ENCODE data around the gene TFIP11.

TFIP11 gene

DNA sequence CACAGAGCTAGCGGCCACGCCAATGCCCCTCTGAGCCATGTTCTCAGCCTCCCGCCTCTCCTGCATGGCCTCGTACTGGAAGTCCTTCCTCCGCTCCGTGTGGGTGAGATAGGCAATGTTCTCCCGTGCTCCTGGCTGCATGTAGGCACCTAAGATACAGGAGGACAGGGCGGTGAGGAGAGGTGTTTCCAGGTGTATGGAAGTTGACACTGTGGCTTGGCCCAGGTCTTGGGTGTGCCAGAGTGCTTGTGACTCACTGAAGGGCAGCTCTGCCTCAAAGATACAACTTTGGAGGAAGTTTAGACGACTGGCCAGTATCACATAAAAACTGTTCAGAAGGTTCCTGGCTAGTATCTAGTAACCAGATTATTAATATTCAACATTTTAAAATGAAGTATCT, 20.1 kb downstream of the TFIP11 start:
- TF ChIP-seq CTCF (IDR thresholded peaks at IDR 0.05; ENCODE audit: low read depth, low read length): no peak

DNA sequence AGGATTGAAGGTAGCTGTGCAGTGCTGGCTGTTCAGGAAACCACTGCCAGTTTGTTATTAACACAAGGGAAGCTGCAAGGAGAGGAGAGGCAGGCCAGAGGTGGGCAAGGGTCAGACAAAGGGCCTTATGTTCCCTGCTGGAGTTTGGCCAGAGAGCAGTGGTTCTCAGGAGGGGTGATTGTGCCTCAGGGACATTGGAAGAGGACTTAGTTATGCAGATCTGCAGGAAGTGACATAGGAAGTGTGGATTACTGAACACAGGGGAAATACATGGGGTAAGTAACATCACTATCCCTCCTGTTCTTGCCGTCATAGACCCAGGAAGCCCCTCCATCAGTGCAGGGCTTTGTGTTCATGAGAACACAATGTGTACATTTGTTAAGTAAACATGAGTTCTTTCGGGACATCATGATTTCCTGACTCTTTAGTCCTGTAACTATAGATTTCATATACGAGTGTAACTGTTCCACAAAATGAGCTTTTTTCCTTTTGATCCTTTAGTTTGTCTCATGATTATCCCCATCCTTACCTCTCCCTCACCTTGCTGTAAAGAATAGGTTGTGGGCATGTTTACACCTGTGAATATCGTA, 22.7 kb downstream of the TFIP11 start:
- TF ChIP-seq CTCF (IDR thresholded peaks at IDR 0.05; ENCODE audit: low read depth, low read length): no peak
- H3K4me3 ChIP-seq (ENCODE audit: low read depth, low read length): no peak overlapping the region

More for the DNA sequence above, 20.1 kb downstream of the TFIP11 start:
- H3K4me3 ChIP-seq (ENCODE audit: low read depth, low read length): no peak overlapping the region

GRCh38 chr22:26487996-26488395, 24.3 kb downstream of the TFIP11 start:
- TF ChIP-seq CTCF (IDR thresholded peaks at IDR 0.05; ENCODE audit: low read depth, low read length): no peak

GRCh38 chr22:26486394-26486793, 25.9 kb downstream of the TFIP11 start:
- no peak overlapping the region for H3K4me3 ChIP-seq (ENCODE audit: low read depth, low read length)
- no peak for TF ChIP-seq CTCF (IDR thresholded peaks at IDR 0.05; ENCODE audit: low read depth, low read length)

More at GRCh38 chr22:26487996-26488395, 24.3 kb downstream of the TFIP11 start:
- H3K4me3 ChIP-seq (ENCODE audit: low read depth, low read length): no peak overlapping the region

DNA sequence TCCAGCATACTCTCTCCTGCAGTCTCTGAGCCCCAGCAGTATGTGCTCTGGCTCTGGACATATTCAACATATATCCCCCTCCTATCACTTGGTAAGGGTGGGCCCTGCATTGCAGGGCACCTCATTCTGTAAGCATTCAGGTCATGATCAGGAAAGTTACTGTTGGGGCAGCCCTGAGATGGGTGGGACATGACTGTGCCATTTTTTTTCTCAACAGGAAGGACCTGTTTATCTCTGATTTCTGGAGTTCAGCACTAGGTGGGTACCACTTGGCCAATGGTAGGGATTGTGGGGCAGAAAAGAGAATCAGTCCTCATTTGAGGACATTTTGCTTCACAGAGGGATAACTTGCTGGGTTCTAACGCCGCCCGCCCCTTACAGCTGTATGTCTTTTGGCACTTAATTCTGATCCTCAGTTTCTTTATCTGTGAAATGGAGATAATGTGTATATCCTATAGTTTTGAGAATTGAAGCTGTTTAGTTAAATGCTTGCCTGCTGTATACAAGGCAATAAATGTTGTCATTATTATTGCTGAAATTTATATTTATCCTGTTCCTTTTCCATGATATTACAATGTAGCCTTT, 26.4 kb downstream of the TFIP11 start:
- H3K4me3 ChIP-seq (ENCODE audit: low read depth, low read length): no peak overlapping the region
- no peak for TF ChIP-seq CTCF (IDR thresholded peaks at IDR 0.05; ENCODE audit: low read depth, low read length)

- no peak for TF ChIP-seq CTCF (IDR thresholded peaks at IDR 0.05; ENCODE audit: low read depth, low read length)
These were observed 27.3 kb downstream of the TFIP11 start for GRCh38 chr22:26485013-26485412.

DNA sequence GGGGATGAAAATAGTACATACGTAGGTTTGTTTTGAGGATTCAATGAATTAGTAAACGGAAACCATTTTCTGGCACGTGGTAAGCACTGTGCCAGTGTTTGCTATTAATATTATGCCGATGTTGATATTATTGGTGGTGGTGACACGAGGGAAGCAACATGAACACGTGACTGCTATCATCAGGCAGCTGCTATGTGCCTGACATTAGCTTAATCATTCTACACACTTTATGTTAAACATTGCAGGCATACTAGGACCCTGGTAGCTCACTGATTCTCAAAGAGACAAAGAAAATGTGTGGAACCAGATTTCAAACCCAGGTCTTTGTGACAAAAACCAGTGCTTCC, 27.9 kb downstream of the TFIP11 start:
- no peak for TF ChIP-seq CTCF (IDR thresholded peaks at IDR 0.05; ENCODE audit: low read depth, low read length)
- peak overlapping the region; percentile 94 for H3K4me3 ChIP-seq (ENCODE audit: low read depth, low read length)

More at GRCh38 chr22:26485013-26485412, 27.3 kb downstream of the TFIP11 start:
- no peak overlapping the region for H3K4me3 ChIP-seq (ENCODE audit: low read depth, low read length)

Data from WI38 (cell line).